Fibroblast of skin of back (primary cell): Measurements from ENCODE around the gene ZNF701. TPM values are rescaled to one million over a fixed set of nuclear protein-coding genes. Genes with fewer than 3 reads are reported as not detected.
"Not testable (repeated sequence)": the region's sequence is repeated elsewhere in the genome, so short reads cannot be mapped to it uniquely, and the experiment has no call there.

Source experiments
- DNase-seq: peaks from one replicate; pipeline ENCODE4 v3.0.0-alpha.2; 2013
- polyA plus RNA-seq, 2 experiments: library from polyadenylated mRNA; unstranded; fragments of 120-200 nt; gene quantifications; one replicate each; pipeline ENCODE4 v1.2.1, GENCODE V29; 2013; ENCODE audit not compliant: insufficient read length in 2 of 2

Gene ZNF701
- polyA plus RNA-seq (2013, experiment 1 of 2; ENCODE audit: insufficient read length) = 4.3 TPM
- 3.5 TPM for polyA plus RNA-seq (2013, experiment 2 of 2; ENCODE audit: insufficient read length)

- peak; percentile 89 for DNase-seq
Measured at GRCh38 chr19:52570000-52570861, at the start of gene ZNF701. TSS of gene ZNF701 (plus strand) at chr19:52570287. CDS start at chr19:52574148, 3,861 bp downstream.

- DNase-seq = no peak
Measured at GRCh38 chr19:52522551-52522950, 47.5 kb upstream of the ZNF701 start.

GRCh38 chr19:52524086-52524485, 46.0 kb upstream of the ZNF701 start:
- DNase-seq = no peak

GRCh38 chr19:52527134-52527955, 42.7 kb upstream of the ZNF701 start, which contains the start of gene ZNF808:
TSS of gene ZNF808 (plus strand) at chr19:52527668. CDS start at chr19:52543285, 15,617 bp downstream.
- peak; percentile 90 for DNase-seq

- DNase-seq = peak; percentile 6
Measured at GRCh38 chr19:52527956-52528351, 42.1 kb upstream of the ZNF701 start.

GRCh38 chr19:52532480-52532879, 37.6 kb upstream of the ZNF701 start:
- DNase-seq = no peak

GRCh38 chr19:52533901-52534300, 36.2 kb upstream of the ZNF701 start:
- no peak for DNase-seq

GRCh38 chr19:52535385-52535770, 34.7 kb upstream of the ZNF701 start:
- DNase-seq = not testable (repeated sequence)

- peak; percentile 80 for DNase-seq
Measured at GRCh38 chr19:52535771-52536447, 34.2 kb upstream of the ZNF701 start.

GRCh38 chr19:52536448-52536800, 33.7 kb upstream of the ZNF701 start:
- no peak for DNase-seq

GRCh38 chr19:52538815-52539214, 31.3 kb upstream of the ZNF701 start:
- not testable (repeated sequence) for DNase-seq

- peak; percentile 4 for DNase-seq
Measured at GRCh38 chr19:52541176-52541575, 28.9 kb upstream of the ZNF701 start.

GRCh38 chr19:52541608-52542007, 28.5 kb upstream of the ZNF701 start:
- no peak for DNase-seq

- DNase-seq = not testable (repeated sequence)
Measured at GRCh38 chr19:52542541-52542940, 27.5 kb upstream of the ZNF701 start.

GRCh38 chr19:52542984-52543664, 27.0 kb upstream of the ZNF701 start:
- DNase-seq = peak; percentile 2

- DNase-seq = no peak
Measured at GRCh38 chr19:52554216-52554971, 15.7 kb upstream of the ZNF701 start.

GRCh38 chr19:52557231-52557995, 12.7 kb upstream of the ZNF701 start:
- DNase-seq = no peak

- not testable (repeated sequence) for DNase-seq
Measured at GRCh38 chr19:52558732-52559445, 11.2 kb upstream of the ZNF701 start.

GRCh38 chr19:52561611-52562010, 8.5 kb upstream of the ZNF701 start:
- DNase-seq = not testable (repeated sequence)

- no peak for DNase-seq
Measured at GRCh38 chr19:52566121-52566520, 4.0 kb upstream of the ZNF701 start.
